Esophagus (tissue), 2 donors: ENCODE data around the gene TNIK. TPM values are rescaled to one million over a fixed set of nuclear protein-coding genes. Genes with fewer than 3 reads are reported as not detected.

Source experiments
- H3K27ac ChIP-seq, 2 donors: one replicate each; pipeline ENCODE4 v1.5.1; 2013; ENCODE audit warnings: low read depth in 2 of 2, mild to moderate bottlenecking in 2 of 2, inconsistent platforms in 1 of 2, low read length in 1 of 2, moderate library complexity in 1 of 2
- H3K27me3 ChIP-seq, 2 donors: one replicate each; pipeline ENCODE4 v1.6.1; 2013; ENCODE audit warnings: low read length in 2 of 2, control low read depth in 1 of 2, mild to moderate bottlenecking in 1 of 2; ENCODE audit not compliant: insufficient read depth in 2 of 2, control insufficient read depth in 1 of 2
- H3K36me3 ChIP-seq, 2 donors: one replicate each; pipeline ENCODE4 v1.6.1; 2013; ENCODE audit warnings: low read length in 1 of 2; ENCODE audit not compliant: control insufficient read depth in 2 of 2, insufficient read depth in 2 of 2
- H3K4me1 ChIP-seq, 2 donors: one replicate each; pipeline ENCODE4 v1.6.1; 2013; ENCODE audit warnings: low read length in 1 of 2; ENCODE audit not compliant: control insufficient read depth in 2 of 2, insufficient read depth in 2 of 2
- H3K4me3 ChIP-seq, 2 donors: one replicate each; pipeline ENCODE4 v1.5.1; 2013; ENCODE audit warnings: low read length in 2 of 2, mild to moderate bottlenecking in 2 of 2, low read depth in 1 of 2, moderate library complexity in 1 of 2
- H3K9me3 ChIP-seq, 2 donors: one replicate each; pipeline ENCODE4 v1.6.1; 2013; ENCODE audit warnings: mild to moderate bottlenecking in 2 of 2, low read depth in 1 of 2, low read length in 1 of 2, moderate library complexity in 1 of 2; ENCODE audit not compliant: control insufficient read depth in 2 of 2, insufficient read depth in 1 of 2
- WGBS, 2 donors: extraction: QIAGEN DNeasy Blood & Tissue Kit; methylation state at CpG; one replicate each; pipeline ENCODE4 v1.1.7; 2013; 5-methylcytosine and 5-hydroxymethylcytosine counted together
- polyA plus RNA-seq, 2 donors: library from polyadenylated mRNA; stranded (reverse); fragments of 200-250 nt; gene quantifications; one replicate each; pipeline ENCODE4 v1.2.3, GENCODE V29; 2013
- donor health status: healthy with polysubstance abuse.
- donor health status: Bipolar disorder and iron deficiency.

The TNIK gene
- polyA plus RNA-seq, 2 donors = 2.2 to 3.2 TPM

DNA sequence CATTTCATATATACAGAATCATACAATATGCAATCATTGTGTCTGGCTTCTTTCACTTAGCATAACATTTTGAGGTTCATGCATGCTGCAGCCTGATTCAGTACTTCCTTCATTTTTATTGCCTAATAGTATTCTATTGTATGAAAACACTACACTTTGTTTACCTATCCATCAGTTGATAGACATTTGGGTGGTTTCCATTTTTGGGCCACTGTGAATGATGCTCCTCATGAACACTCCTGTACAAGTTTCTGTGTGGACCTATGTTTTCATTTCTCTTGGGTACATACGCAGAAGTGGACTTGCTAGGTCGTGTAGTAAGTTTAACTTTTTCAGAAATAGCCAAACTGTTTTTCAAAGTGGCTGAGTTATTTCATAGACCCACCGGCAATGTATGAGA, 18.8 kb downstream of the TNIK start:
- no peaks in the 10 kb centered on the region for H3K9me3 ChIP-seq
- no peak overlapping the region for H3K27ac ChIP-seq
- H3K27me3 ChIP-seq = no peaks in the 10 kb centered on the region
- H3K4me1 ChIP-seq = no peaks in the 10 kb centered on the region
- 66 to 81% methylated on average over 3 of the region's 3 CpGs for WGBS, 2 donors
- no peak overlapping the region for H3K4me3 ChIP-seq
- no peaks in the 10 kb centered on the region for H3K36me3 ChIP-seq

DNA sequence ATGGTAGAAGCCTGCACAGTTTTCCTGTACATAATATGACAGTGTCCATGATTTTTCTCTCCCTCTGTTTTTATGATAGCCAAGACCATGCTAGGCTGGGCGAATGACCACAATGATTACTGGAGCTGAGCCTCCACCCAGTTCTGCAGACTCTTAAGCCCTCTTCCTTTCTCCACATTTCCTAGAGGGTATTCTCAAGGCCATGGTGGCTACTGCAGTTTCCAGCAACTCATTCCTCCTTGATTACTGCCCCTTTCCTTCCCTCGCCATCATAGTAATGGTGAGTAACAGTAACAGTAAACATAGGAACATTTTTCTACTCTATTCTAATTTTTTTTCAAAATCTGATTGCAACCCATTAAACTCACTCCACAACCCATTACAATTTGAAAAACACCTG, 20.2 kb downstream of the TNIK start:
- Histone ChIP-seq H3K27me3 (no peaks in the 10 kb centered on the region), H3K36me3 (no peaks in the 10 kb centered on the region), H3K9me3 (no peaks in the 10 kb centered on the region), H3K27ac (no peak overlapping the region), H3K4me3 (no peak overlapping the region), H3K4me1 (no peaks in the 10 kb centered on the region)
- WGBS, 2 donors = 90 to 98% methylated on average over 2 of the region's 2 CpGs

DNA sequence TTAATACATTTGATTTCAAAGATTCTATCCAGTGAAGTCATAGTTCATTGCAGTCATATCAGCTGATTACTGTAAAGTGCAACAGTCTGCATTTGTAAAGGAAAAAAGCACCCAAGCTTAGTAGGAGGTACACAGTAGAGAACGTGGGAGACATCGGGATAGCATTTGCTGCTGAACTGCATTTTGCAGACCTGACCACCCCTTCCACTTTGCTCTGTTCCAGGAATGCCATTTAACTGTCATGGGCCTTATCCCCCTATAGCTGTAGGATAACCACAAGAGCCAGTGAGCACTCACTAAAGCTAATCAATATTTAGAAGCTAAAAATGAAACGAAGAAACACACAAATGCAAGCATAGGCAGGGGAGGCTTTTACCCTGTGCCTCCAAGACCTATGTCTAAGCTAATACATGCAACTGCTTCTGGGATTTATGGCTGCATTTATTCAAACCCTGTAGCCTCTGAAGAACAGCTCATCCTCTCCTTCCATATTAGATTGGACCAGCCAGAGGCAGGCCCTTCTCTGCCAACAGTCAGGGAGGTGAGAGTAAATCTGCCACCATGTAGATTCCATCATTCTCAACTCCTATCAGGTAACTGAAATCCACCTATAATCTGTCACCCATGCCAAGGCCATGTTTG, 23.0 kb downstream of the TNIK start:
- no peaks in the 10 kb centered on the region for H3K4me1 ChIP-seq
- H3K4me3 ChIP-seq = no peak overlapping the region
- no peak overlapping the region for H3K27ac ChIP-seq
- no peaks in the 10 kb centered on the region for H3K27me3 ChIP-seq
- no peaks in the 10 kb centered on the region for H3K36me3 ChIP-seq
- WGBS, 2 donors = 72 to 74% methylated on average over 3 of the region's 3 CpGs
- H3K9me3 ChIP-seq = no peaks in the 10 kb centered on the region

DNA sequence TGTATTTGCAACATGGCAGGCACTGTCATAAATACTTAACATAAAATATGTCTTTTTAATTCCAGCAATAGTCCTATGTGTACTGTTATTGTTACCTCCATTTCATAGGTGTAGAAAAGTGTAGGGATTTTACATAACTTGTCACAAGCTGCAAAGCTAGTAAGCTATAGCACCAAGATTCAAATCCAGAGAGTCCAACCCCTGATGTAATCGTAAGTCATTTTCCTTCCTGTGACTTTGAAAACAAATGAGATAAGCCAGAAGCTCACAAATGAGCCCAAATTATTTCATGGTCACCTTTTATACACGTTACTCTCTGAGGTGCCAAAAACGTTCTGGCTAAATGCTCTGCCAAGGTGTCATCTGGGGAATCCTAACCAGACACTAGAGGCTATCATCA, 23.8 kb downstream of the TNIK start:
- 50 to 55% methylated on average over 3 of the region's 3 CpGs for WGBS, 2 donors
- H3K9me3 ChIP-seq = no peaks in the 10 kb centered on the region
- H3K4me3 ChIP-seq = no peak overlapping the region
- no peaks in the 10 kb centered on the region for H3K4me1 ChIP-seq
- H3K36me3 ChIP-seq = no peaks in the 10 kb centered on the region
- no peak overlapping the region for H3K27ac ChIP-seq
- no peaks in the 10 kb centered on the region for H3K27me3 ChIP-seq

DNA sequence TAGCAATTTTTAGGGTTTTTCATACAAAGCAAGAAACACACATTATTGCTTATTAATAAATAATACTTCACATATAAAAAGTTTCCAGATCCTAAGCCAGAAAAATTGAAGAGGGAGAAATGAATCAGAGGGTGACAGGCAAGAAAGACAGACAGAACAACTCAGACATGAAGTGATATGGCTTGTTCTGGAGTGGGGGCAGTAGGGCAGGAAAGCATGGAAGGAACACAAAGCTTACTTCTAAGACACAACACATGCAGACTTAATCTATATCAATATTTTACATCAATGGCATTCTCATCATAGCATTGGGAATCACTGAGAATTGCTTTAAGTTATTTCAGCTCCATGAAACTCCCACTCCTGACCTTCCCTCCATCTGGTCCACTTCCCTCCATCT, 24.4 kb downstream of the TNIK start:
- no peak overlapping the region for H3K27ac ChIP-seq
- H3K27me3 ChIP-seq = no peaks in the 10 kb centered on the region
- no peaks in the 10 kb centered on the region for H3K9me3 ChIP-seq
- no peaks in the 10 kb centered on the region for H3K4me1 ChIP-seq
- H3K36me3 ChIP-seq = no peaks in the 10 kb centered on the region
- H3K4me3 ChIP-seq = no peak overlapping the region

DNA sequence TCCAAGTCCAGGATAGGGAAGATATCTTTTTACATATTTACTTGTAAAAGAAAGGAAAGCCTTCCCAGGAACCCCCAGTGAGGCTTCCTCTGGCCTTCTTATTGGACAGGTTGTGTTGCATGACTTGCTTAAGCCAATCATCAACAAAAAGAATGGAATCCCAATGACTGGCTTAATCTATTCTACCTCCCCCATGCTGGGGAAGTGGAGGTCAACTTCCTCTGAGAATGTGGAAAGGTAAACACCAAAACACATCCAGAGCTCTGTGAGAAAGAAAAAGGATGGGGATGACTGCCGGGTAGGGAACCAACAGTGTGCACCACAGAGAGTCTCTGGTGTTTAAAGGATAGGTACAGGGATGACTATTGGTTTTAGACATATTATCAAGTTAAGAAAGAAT, 25.1 kb downstream of the TNIK start:
- H3K27me3 ChIP-seq = no peaks in the 10 kb centered on the region
- no peak overlapping the region for H3K4me3 ChIP-seq
- 93 to 96% methylated on average over 1 of the region's 1 CpG for WGBS, 2 donors
- no peaks in the 10 kb centered on the region for H3K36me3 ChIP-seq
- H3K4me1 ChIP-seq = no peaks in the 10 kb centered on the region
- H3K27ac ChIP-seq = no peak overlapping the region
- H3K9me3 ChIP-seq = no peaks in the 10 kb centered on the region

DNA sequence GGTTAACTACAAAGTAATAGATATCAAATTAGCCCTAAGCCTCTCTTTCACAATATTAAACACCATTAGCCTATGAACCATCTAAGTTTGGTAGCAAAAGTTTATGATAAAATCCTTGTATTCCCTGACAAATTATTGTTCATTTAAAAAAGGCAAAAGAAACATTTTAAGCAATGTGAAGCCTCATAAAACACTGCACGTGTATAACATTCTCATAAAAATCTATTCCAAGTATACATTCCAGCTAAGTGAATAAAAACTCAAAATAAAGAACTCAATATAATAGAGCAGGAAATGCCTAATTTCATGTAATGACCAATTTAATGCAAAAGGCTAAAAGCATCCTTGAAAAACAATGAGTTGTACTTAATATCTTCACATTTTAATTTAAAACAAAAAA, 27.7 kb downstream of the TNIK start:
- WGBS, 2 donors = 61 to 76% methylated on average over 1 of the region's 1 CpG
- no peak overlapping the region for H3K27ac ChIP-seq
- no peaks in the 10 kb centered on the region for H3K9me3 ChIP-seq

DNA sequence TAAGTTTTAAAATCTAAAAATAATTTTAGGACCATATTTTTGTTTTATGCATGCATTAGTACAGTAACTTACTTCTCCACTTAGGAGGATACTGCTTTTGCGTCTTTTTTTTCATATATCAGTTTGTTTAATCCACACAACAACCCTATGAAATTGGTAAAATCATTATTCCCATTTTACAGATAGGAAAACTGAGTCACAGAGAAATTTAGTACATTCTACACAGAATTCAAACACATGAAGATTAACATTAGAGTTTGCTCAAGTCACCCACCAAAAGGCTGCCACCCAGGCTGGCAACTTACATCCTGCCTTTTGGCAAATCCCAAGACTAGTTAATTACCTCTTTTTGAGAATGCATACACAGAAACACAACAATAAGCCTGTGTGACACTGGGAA, 28.7 kb downstream of the TNIK start:
- no peak overlapping the region for H3K4me3 ChIP-seq
- WGBS, 2 donors = 97% methylated on average over 1 of the region's 1 CpG
- H3K36me3 ChIP-seq = no peaks in the 10 kb centered on the region
- no peaks in the 10 kb centered on the region for H3K27me3 ChIP-seq
- H3K27ac ChIP-seq = no peak overlapping the region
- no peaks in the 10 kb centered on the region for H3K4me1 ChIP-seq
- no peaks in the 10 kb centered on the region for H3K9me3 ChIP-seq

More for the DNA sequence above, 27.7 kb downstream of the TNIK start:
- H3K4me3 ChIP-seq = no peak overlapping the region
- H3K36me3 ChIP-seq = no peaks in the 10 kb centered on the region
- H3K4me1 ChIP-seq = no peaks in the 10 kb centered on the region
- H3K27me3 ChIP-seq = no peaks in the 10 kb centered on the region

DNA sequence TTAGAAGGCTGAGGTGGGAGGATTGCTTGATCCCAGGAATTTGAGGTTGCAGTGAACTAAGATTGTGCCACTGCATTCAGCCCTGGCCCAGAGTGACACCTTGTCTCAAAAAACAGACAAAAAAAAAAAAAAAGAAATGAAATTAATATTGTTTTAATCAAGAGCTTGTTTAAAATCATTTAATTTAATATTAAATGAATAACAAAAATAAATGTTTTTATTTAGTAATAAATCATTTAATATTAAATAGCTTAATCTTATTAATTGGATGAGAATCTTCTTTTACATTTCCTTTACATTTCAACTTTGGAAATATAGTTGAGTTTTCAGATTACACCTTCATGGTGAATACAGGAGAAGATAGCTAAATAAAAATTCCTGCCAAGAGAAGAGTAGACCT, 29.7 kb downstream of the TNIK start:
- Histone ChIP-seq H3K4me3 (no peak overlapping the region), H3K27ac (no peak overlapping the region), H3K27me3 (no peaks in the 10 kb centered on the region), H3K36me3 (no peaks in the 10 kb centered on the region), H3K9me3 (no peaks in the 10 kb centered on the region), H3K4me1 (no peaks in the 10 kb centered on the region)

DNA sequence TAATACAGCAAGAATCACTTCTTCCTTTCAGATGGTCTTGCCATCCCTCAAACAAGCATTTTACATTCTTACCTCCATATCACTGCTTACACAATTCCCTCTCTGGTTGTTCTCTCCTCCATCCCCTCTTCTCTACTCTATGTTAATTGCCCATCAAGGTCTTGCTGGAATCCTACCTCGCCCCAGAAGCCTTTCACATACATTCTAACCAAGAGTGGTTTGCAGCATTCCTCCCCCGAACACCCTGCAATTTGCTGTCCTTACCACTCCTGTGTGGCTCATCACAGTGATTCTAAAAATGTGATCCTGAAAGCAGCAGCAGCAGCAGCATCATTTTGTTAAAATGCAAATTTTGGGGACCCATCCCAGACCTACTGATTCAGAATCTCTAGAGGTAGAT, 30.6 kb downstream of the TNIK start:
- Histone ChIP-seq H3K9me3 (no peaks in the 10 kb centered on the region), H3K27ac (no peak overlapping the region), H3K4me3 (no peak overlapping the region), H3K36me3 (no peaks in the 10 kb centered on the region), H3K4me1 (no peaks in the 10 kb centered on the region), H3K27me3 (no peaks in the 10 kb centered on the region)
- WGBS, 2 donors = 90 to 96% methylated on average over 2 of the region's 2 CpGs
